SU-DHL-6 (cell line): Measurements from ENCODE around the gene MIPEP.

ENCODE experiments used
- H2AFZ ChIP-seq: fragments of 200-600 bp; sonication (generic); 2 replicates; pipeline ENCODE4 v1.6.1; 2014; ENCODE audit warnings: low read depth, mild to moderate bottlenecking, moderate library complexity, mixed read lengths, antibody characterized with exemption, low read length; ENCODE audit not compliant: severe bottlenecking
- H3F3A ChIP-seq: fragments of 200-600 bp; shearing (Covaris generic); 2 replicates; pipeline ENCODE4 v1.6.0; 2016; ENCODE audit warnings: antibody characterized with exemption, mild to moderate bottlenecking; ENCODE audit not compliant: insufficient read depth
- H3K27ac ChIP-seq: fragments of 200-600 bp; sonication (generic); 2 replicates; pipeline ENCODE4 v1.5.1; 2016; ENCODE audit warnings: low read depth, mild to moderate bottlenecking, low read length, moderate library complexity, mixed read lengths
- H3K27me3 ChIP-seq: fragments of 200-600 bp; sonication (generic), shearing (Covaris generic); 2 replicates; pipeline ENCODE4 v1.6.0; 2014; ENCODE audit warnings: mild to moderate bottlenecking, low read length
- H3K36me3 ChIP-seq: fragments of 200-600 bp; sonication (generic); 2 replicates; pipeline ENCODE4 v1.6.1; 2014; ENCODE audit warnings: mild to moderate bottlenecking, low read length, mixed read lengths
- H3K4me2 ChIP-seq: fragments of 300-600, 200-600 bp; shearing (Covaris generic), sonication (generic); 2 replicates; pipeline ENCODE4 v1.6.0; 2014; ENCODE audit warnings: low read length, low read depth, mild to moderate bottlenecking; ENCODE audit not compliant: poor library complexity, severe bottlenecking
- H3K4me3 ChIP-seq: fragments of 200-600 bp; sonication (generic); 2 replicates; pipeline ENCODE4 v1.5.1; 2014; ENCODE audit warnings: antibody characterized with exemption, low read length, mild to moderate bottlenecking, mixed read lengths; ENCODE audit not compliant: insufficient read depth, poor library complexity, severe bottlenecking
- H3K79me2 ChIP-seq: fragments of 200-600 bp; sonication (generic); 2 replicates; pipeline ENCODE4 v1.6.1; 2014; ENCODE audit warnings: mild to moderate bottlenecking, low read length, moderate library complexity; ENCODE audit not compliant: insufficient read depth
- H3K9ac ChIP-seq: fragments of 200-600 bp; sonication (generic); 2 replicates; pipeline ENCODE4 v1.7.0; 2014; ENCODE audit warnings: mild to moderate bottlenecking, low read length
- H3K9me2 ChIP-seq: fragments of 200-600 bp; sonication (generic); replicated peaks from 2 replicates; pipeline ENCODE4 v1.6.1; 2014; ENCODE audit warnings: low read length; ENCODE audit not compliant: insufficient read depth
- H3K9me3 ChIP-seq: fragments of 200-600 bp; sonication (generic); 2 replicates; pipeline ENCODE4 v1.6.1; 2014; ENCODE audit warnings: low read length, mixed read lengths; ENCODE audit not compliant: insufficient read depth
- H4K20me1 ChIP-seq: fragments of 200-600 bp; sonication (generic); 2 replicates; pipeline ENCODE4 v1.6.1; 2014; ENCODE audit warnings: low read depth, mild to moderate bottlenecking, antibody characterized with exemption, low read length, moderate library complexity, mixed read lengths
- CTCF ChIP-seq: fragments of 200-600 bp; sonication (generic); IDR thresholded peaks from one replicate; pipeline ENCODE4 v1.5.1; 2017; ENCODE audit warnings: antibody characterized with exemption, mild to moderate bottlenecking, low read length, moderate library complexity; ENCODE audit not compliant: insufficient read depth, poor library complexity, severe bottlenecking
- EZH2phosphoT487 ChIP-seq: fragments of 200-600 bp; sonication (generic), shearing (Covaris generic); conservative IDR thresholded peaks from 2 replicates; pipeline ENCODE4 v1.6.1; 2018; ENCODE audit warnings: mild to moderate bottlenecking, antibody characterized with exemption, low read length, moderate library complexity, mixed read lengths

MIPEP gene

GRCh38 chr13:23866420-23867026 is 22.7 kb downstream of the MIPEP start:
- Histone ChIP-seq H3K79me2 (no peaks in the 10 kb centered on the region), H3K9me2 (no peaks in the 10 kb centered on the region), H2AFZ (no peak overlapping the region), H4K20me1 (no peaks in the 10 kb centered on the region), H3K4me3 (no peak overlapping the region), H3K36me3 (no peaks in the 10 kb centered on the region), H3K9ac (no peak overlapping the region), H3K9me3 (no peaks in the 10 kb centered on the region), H3K27ac (no peak overlapping the region), H3F3A (no peaks in the 10 kb centered on the region), H3K27me3 (no peaks in the 10 kb centered on the region), H3K4me2 (no peak overlapping the region)
- no peak for TF ChIP-seq CTCF
- TF ChIP-seq EZH2phosphoT487 = no peak

GRCh38 chr13:23865906-23866305 is 23.3 kb downstream of the MIPEP start:
- Histone ChIP-seq H3K9me2 (no peaks in the 10 kb centered on the region), H3K9ac (no peak overlapping the region), H3K4me3 (no peak overlapping the region), H2AFZ (no peak overlapping the region), H3K27ac (no peak overlapping the region), H3K4me2 (no peak overlapping the region), H3K36me3 (no peaks in the 10 kb centered on the region), H3K27me3 (no peaks in the 10 kb centered on the region), H3K9me3 (no peaks in the 10 kb centered on the region), H3K79me2 (no peaks in the 10 kb centered on the region), H4K20me1 (no peaks in the 10 kb centered on the region), H3F3A (no peaks in the 10 kb centered on the region)
- no peak for TF ChIP-seq CTCF
- no peak for TF ChIP-seq EZH2phosphoT487

GRCh38 chr13:23865026-23865425 is 24.2 kb downstream of the MIPEP start:
- no peak overlapping the region for H3K9ac ChIP-seq
- no peaks in the 10 kb centered on the region for H4K20me1 ChIP-seq
- no peak overlapping the region for H2AFZ ChIP-seq
- H3K4me2 ChIP-seq = no peak overlapping the region
- H3K9me3 ChIP-seq = no peaks in the 10 kb centered on the region
- no peak overlapping the region for H3K27ac ChIP-seq
- no peaks in the 10 kb centered on the region for H3K27me3 ChIP-seq
- H3K4me3 ChIP-seq = no peak overlapping the region
- no peaks in the 10 kb centered on the region for H3K36me3 ChIP-seq
- H3K9me2 ChIP-seq = no peaks in the 10 kb centered on the region
- H3K79me2 ChIP-seq = no peaks in the 10 kb centered on the region
- no peaks in the 10 kb centered on the region for H3F3A ChIP-seq
- TF ChIP-seq CTCF (no peak), EZH2phosphoT487 (no peak)
